B cell (primary cell): ENCODE results near the gene EFCC1.

Source experiments
- EZH2 ChIP-seq: IDR thresholded peaks from 2 replicates; pipeline ENCODE4 v1.6.1; 2012; ENCODE audit warnings: borderline replicate concordance, low read depth, mild to moderate bottlenecking, moderate library complexity, low read length; ENCODE audit not compliant: insufficient read depth, poor library complexity, severe bottlenecking
- TF ChIP-seq, protein P1 (sequence below): fragments of 200-600 bp; IDR thresholded peaks from one replicate; pipeline ENCODE4 v1.8.0; 2022; ENCODE audit warnings: antibody characterized with exemption, mild to moderate bottlenecking

DNA sequence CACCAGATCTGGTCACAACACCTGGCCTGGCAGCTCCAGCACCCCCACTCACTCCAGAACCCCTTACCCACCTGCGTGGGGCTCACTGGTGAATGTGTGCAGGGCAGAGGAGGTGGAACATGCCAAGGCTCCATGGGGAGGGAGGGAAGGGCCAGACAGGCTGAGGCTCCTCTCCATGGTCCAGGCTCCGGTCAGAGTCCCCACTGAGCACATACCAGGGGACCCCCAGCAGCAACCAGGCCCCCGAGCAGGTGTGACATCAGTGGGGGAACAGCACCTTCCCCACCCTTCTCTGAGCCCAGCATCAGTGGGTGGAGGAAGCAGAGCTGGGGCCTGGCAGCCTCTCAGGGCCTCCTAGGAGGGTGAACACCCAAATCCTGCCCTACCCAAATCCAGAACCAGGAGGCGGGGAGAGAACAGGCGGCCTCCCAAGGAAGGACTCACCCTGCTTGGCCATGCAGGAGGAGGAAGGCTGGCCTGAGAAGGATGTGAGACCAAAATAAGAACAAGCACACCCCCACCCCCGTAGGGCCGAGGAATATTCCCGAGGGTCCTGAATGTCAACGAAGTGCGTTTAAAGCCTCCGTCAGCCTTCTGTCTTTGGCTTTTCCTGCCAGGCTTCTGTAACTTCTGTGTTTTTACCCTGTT, 58.3 kb downstream of the EFCC1 start:
- TF ChIP-seq, protein P1, sequence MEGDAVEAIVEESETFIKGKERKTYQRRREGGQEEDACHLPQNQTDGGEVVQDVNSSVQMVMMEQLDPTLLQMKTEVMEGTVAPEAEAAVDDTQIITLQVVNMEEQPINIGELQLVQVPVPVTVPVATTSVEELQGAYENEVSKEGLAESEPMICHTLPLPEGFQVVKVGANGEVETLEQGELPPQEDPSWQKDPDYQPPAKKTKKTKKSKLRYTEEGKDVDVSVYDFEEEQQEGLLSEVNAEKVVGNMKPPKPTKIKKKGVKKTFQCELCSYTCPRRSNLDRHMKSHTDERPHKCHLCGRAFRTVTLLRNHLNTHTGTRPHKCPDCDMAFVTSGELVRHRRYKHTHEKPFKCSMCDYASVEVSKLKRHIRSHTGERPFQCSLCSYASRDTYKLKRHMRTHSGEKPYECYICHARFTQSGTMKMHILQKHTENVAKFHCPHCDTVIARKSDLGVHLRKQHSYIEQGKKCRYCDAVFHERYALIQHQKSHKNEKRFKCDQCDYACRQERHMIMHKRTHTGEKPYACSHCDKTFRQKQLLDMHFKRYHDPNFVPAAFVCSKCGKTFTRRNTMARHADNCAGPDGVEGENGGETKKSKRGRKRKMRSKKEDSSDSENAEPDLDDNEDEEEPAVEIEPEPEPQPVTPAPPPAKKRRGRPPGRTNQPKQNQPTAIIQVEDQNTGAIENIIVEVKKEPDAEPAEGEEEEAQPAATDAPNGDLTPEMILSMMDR: no peak
- TF ChIP-seq EZH2: no peak
